22Rv1 (cell line): ENCODE measurements around the gene PRSS2.

ENCODE experiments used
- CTCF ChIP-seq: fragments of 450-650 bp; IDR thresholded peaks from 2 replicates; pipeline ENCODE4 v1.5.1; 2017; ENCODE audit warnings: mild to moderate bottlenecking
- ZFX ChIP-seq: fragments of 450-650 bp; IDR thresholded peaks from 2 replicates; pipeline ENCODE4 v1.6.1; 2017; ENCODE audit warnings: antibody characterized with exemption, borderline replicate concordance

- TF ChIP-seq CTCF (no peak), ZFX (no peak)
Measured at GRCh38 chr7:142777318-142777717, 6.5 kb downstream of the PRSS2 start.
